Activated gamma-delta T cell (primary cell): Measurements from ENCODE around the gene PSMC3.
"Not testable (repeated sequence)": the region's sequence is repeated elsewhere in the genome, so short reads cannot be mapped to it uniquely, and the experiment has no call there.

Source experiments
- DNase-seq: peaks from one replicate; lab custom pipeline; 2025; lab: John Stamatoyannopoulos, UW
- total RNA-seq, 2 donors: gene quantifications; one replicate each; lab custom pipeline; 2026; lab: John Stamatoyannopoulos, UW

PSMC3 gene
- 61.7 to 72.1 reads per million in 2 donors for total RNA-seq

DNA sequence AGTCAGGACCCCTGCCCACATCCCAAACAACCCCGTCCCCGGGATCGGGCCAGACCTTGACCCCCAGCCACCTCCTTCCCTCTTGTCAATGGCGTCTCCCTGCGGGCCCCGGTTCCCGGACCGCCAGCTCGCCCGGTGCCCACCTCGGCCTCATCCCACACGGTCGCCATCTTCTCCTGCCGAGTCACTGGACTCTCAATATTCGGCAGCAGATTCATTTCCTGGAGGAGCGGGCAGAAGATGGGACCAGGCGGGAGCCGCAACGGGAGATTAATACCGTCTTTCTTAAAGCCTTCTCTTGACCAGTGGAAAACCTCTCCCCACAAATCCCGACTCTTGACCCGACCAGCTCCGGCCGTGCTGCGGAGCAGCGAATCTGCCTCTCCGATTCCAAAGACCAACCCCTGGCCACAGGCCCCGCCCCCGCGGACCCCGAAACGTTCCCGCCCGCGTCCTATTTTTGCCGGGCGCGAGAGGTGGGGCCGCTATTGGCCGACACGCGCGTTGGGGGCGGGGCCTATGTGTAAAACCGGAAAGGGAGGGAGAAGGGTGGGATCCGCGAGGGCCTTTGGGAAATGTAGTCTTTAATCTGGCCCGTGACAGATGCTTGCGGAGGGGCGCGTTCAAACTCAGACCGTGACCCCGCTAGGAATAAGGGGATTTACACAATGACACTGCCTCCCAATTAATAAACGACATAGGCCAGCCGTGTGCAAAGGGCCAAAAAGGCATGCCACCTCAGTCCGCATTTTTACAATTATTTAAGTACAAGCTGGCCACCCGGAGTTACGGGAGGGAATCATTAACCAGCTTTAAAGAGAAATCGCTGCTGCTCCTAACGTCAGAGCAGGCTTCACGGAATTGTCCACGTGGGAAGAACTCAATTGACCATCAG, at the start of gene PSMC3:
PSMC3 (minus strand) TSS at position 378 of the 895 bp plus-strand sequence; CDS start at position 218, 160 bp downstream.
- DNase-seq, result peak; percentile 93

DNA sequence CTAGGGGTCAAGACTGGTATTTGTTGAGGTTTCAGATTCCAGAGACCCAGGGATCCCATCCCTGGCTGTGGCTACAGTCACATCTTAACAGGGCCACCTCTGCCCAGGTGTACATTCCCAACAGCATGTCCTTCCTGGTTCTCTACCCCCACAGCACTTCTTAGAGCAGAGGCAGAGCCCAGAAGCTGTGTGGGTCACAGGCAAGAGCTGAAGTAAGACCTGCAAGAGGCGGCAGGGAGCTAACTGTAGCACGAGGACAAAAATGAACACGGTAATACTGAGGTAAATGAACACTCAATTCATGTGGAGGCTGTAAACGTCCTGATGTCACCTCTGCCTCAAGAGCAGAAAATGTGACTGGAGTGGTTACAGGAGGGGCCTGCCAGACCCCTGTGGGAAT, 44.4 kb upstream of the PSMC3 start:
- DNase-seq, result no peak

DNA sequence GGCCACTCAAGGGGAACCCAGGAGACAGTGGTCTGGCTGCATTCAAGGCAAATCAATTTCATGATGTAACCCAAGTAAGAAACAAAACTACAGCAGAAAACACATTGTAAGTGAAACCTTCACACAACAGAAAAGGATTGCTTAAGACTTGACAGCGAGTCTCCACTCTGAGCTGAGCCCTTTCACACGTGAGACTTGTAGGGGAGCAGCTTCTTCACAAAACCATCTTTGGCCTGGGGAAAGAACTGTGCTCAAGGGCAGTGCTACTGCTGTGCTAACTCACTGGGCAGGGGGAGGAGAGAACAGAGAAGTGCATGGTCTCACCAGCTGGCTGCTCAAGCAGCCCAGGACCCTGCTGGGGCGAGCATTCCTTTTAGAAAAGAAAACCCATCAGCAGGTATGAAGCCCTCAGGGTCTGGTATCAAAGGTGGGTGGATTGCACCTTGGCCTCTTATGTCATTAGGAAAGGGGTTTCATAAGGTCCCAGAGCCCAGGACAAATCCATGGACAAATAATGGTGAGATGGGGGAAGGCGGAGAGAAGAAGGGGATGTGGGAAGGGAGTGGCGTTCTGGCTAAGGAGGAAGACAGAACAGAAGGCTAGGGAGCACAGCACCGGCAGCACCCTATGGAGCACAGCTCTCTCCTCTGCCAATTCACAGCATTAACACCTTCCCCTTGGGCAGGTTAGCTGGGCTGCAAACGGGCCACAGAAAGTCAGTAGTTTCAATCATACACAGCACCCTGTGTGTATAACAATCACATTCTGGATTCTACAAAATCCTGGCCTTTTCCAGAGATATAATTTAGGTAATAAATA, 43.3 kb upstream of the PSMC3 start:
- DNase-seq, result no peak

DNA sequence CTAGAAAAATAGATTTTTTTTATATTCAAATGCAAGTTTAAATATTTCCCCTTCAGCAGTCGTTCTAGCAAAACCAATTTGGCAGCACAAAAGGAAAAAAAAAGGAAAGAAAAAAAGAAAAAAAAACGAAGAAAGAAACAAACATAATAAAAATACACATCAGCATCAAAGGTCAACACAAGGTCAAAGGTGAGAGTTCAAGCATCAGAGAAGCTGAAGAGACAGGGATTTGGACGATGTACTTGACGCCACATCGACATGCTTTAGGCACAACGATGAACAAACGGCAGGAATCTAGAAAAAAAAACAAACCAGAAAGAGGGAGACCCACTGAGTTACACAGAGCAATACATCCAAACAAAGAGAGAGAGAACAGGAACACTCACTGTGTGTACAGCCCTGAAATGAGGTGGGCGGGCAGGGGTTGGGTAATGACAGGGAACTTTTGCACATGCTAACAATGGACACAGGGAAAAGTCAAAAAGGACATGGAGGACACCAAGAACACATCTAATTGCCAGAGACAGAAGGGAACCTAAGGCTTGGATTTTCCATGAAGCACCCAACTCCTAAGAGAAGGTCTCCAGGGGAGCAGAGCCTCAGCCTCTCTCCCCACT, 42.5 kb upstream of the PSMC3 start:
- no peak for DNase-seq

DNA sequence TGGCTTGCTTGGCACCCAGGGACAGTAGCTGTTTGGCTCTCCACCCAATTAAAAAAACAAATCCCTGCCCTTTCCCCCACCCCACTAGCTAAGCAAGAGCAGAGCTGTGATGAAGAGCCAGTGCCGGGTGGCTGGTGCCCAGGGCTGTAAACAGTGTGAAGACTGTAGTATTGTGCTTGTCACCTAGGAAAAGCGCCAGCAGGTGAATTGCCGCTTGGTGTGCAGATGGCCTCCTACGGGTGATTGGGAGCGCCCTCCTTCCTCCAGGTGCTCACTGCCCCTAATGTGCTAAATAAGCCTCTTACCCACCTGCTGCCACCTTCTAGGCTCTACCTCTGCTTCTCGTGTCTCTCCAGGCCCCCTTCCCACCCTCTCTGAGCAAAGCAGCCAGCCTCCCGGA, 41.1 kb upstream of the PSMC3 start:
- no peak for DNase-seq

DNA sequence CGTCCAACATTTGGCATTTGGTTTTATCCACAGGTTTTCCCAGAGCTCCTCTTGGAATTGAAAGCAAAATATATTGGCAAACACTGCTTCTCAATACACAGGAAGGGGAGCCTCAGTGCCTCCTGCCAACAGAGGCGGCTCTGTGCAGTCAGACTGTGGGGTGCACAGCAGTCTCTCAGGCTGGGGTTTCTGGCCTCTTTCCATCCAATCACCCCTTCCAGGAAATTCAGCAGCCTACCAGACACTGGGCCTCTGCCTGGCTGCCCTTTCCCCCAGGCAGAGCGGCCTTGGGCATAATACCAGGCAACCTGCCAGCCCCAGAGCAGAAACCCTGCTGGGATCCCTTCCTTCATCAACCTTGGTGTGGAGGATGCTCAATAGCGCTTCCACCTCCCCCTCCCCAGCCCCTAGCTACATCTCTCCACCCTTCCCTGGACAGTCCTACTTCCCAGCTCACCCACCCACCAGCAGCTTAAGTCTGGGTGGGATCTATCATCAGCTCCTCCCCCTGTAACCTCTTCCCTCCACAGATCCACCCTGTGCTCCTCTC, 40.5 kb upstream of the PSMC3 start:
- DNase-seq, result no peak

DNA sequence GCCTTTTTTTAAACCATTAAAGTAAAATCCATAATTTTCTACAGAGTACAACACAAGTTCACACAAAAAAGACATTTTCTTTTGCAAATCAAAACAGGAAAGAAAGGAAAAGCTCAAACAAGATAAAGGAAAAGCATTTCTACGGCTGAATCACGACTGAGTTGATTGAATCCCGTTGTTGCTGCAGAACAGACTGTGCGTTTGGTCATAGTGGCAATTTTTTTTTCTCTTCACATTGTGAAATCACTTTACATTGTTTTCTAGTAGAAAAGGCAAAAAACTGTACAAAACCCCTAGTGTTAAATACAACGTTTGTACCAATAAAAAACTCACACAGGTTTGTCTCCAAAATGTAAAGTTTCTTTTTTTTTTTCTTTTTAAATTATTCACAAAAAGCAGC, 40.0 kb upstream of the PSMC3 start:
- no peak for DNase-seq

DNA sequence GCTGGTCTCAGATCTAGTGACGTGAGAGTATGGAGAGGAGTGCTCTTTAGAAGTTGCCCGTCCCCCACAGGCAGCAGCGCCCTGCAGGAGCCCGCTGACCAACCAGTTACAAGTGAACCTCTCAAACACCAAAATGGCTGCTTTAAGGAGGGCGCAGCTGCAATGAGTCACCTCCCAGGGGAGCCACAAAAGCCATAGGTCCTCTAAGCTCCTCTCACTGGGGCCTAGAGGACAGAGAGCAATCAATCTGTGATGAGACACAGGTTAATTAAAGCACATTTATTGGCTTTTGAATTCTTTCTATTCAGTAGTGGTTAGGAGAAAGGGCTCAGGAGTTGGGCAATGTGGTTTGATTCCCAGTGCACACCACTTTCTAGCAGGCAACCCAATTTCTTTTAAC, 38.2 kb upstream of the PSMC3 start:
- DNase-seq, result no peak

DNA sequence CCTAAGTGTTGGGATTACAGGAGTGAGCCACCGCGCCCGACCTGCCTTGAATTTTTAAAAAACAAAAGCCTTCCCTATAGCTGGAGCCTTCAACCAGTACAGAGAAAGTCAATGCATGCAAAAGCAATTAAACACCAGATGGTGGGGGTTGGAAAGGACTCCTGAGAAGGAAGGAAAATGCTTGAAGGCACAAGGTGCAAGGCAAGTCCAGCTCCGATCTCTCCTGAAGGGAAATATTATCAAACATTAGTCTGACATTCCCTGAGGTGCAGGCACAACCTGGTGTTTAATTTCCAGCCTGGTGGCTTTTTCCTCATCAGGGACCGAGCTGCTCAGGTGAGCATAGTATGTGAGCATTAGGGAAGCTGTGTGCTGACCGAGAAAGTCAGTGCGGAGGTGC, 35.6 kb upstream of the PSMC3 start:
- DNase-seq, result no peak

DNA sequence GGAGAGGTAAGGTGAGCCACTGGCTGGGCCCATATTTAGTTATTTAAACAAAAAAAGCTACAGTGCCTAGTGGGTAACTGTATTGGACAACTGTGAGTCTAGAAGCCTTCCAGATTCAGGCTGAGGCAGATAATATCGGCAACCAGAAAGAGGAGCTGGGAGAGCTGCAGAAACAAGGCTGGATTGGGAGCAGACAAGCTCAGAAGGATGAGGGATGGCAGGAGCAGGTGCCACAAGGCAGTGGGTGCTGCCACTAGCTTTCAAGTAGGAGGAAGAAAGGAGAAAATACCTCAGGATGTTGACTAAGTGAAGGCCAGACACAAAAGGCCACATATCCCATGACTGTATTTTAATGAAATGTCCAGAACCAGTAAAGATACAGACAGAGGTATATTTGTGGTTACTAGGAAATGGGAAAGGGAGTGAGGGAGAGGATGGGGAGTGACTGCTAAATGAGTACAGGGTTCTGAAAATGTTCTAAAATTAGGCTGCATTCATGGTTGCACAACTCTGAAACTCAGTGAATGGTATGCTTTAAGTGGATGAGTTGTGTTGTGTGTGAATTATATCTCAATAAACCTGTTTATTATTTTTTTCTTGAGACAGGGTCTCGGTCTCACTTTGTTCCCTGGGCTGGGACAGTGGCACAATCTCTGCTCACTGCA, 34.5 kb upstream of the PSMC3 start:
- DNase-seq, result no peak

DNA sequence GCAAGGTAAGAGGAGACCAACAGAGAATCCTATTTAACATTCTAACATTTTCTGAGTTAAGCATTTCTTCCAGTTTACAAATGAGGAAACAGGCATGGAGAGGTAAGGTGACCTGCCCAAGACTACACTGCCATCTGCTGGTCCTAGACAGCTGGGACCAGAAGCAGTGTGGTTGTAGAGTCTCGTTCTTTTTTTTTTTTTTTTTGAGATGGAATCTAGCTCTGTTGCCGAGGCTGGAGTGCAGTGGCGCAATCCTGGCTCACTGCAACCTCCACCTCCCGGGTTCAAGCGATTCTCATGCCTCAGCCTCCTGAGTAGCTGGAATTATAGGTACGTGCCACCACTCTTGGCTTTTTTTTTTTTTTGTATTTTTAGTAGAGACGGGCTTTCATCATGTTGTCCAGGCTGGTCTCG, 28.0 kb upstream of the PSMC3 start:
- DNase-seq, result not testable (repeated sequence)

DNA sequence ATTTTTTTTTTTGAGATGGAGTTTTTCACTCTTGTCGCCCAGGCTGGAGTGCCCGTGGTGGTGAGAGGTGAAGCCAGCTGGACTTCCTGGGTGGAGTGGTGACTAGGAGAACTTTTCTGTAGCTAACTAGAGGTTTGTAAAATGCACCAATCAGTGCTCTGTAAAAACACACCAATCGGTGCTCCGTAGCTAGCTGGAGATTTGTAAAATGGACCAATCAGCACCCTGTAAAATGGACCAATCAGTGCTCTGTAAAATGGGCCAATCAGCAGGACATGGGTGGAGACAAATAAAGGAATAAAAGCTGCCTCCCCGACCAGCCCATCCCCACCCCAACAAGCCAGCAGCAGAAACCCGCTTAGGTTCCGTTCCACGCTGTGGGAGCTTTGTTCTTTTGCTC, 27.1 kb upstream of the PSMC3 start:
- no peak for DNase-seq

DNA sequence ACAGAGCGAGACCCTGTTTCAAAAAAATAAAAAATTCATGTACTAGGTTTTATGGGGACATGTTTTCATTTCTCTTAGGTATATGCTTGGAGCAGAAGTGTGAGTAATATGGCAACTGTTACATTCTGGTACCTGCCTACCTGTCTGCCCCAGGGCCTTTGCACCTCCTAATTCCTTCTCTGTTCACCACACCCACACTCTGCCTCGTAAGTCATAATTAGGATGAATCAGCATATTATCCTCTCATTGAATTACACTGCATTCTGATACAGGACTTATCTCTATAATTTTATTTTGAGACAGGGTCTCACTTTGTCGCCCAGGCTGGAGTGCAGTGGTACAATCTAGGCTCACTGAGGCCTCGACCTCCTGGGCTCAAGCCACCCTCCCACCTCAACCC, 25.8 kb upstream of the PSMC3 start:
- no peak for DNase-seq

DNA sequence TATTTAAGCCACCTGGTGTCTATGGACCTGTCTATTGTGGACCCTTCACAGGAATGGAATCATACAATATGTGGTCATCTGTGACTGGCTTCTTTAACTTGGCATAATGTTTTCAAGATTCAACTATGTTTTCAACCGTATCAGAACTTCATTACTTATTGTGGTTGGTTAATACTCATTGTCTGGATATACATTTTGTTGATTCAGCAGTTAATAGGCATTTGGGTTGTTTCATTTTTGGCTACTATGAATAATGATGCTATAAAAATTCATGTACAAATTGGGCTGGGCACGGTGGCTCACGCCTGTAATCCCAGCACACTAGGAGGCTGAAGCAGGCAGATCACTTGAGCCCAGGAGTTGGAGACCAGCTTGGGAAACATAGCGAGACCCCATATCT, 25.2 kb upstream of the PSMC3 start:
- DNase-seq, result no peak

DNA sequence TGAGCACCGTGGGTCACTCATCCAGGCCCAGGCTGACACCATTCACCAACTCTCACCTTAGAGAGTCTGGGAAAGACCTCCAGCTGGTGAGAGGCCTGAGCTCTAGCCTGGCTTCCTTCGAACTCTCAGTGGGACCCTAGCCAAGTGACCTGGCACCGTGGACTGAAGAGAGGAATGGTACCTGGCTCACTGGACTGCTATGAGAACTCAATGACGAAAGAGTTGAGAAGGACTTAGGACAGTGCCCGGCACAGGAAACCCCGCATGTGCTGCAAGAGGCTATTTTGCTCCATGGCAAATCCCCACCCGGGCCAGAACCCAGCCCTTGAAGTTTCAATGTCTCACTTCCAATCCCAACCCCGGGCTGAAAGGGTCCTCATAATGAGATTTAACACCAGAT, 23.3 kb upstream of the PSMC3 start:
- DNase-seq, result no peak

DNA sequence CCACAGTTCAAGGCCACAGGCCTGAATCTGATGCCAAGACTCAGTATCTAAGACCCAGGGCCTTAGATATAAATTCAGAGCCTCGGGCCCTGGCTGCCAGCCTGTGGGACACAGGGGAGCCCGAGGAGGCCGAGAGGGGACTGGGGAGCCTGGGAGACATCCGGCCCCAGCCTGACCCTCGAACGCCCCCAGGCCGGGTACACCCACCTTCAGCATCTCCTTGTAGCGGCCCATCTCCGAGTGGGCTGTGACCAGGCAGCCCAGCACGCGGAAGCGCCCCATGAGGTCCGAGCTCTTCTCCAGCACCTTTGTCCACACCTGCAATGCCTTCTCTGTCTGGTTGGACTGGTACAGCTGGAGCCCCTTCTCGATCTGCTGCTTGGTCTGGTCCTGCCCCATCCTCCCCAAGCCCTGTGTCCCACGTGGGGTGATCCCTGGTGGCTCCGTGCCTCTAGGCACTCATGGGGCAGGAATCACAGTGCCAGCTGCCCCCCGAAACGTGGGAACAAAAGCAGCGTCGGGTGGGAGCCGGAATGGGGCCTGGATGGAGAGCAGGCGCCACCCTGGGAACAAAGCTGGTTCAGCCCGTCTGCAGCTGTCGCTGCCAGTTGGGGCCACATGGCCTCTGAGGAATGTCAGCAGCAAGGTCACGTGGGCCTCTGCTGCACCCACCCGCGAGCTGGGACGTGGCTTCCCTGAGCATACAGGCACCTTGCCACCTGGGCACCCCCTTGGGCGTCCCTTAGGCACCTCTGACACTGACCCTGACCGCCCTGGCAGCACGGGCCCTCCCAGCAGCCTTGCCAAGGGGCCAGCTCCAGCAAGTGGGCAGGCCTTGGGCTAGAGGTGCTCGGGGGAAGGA, 22.6 kb upstream of the PSMC3 start, which contains the start of gene RAPSN:
RAPSN (minus strand) TSS at position 571 of the 862 bp plus-strand sequence; CDS start at position 399, 172 bp downstream.
- no peak for DNase-seq

DNA sequence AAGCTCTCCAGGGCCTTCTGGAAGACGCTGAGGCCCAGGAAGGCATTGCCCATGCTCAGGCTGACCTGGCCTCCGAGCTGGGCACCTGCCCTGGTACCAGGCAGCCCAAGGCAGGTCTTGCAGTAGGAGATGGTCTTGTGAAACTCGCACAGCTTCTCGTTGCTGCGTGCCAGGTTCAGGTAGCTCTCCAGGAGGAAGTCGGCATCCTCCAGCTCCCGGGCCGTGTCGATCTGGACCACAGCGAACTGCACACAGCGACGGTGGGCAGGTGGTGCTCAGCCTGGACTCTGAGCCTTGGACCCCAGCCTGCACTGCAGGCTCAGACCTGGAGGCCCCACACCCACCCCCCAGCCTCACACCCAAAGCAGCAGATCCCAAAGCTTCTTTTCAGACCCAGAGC, 21.7 kb upstream of the PSMC3 start:
- DNase-seq, result no peak

DNA sequence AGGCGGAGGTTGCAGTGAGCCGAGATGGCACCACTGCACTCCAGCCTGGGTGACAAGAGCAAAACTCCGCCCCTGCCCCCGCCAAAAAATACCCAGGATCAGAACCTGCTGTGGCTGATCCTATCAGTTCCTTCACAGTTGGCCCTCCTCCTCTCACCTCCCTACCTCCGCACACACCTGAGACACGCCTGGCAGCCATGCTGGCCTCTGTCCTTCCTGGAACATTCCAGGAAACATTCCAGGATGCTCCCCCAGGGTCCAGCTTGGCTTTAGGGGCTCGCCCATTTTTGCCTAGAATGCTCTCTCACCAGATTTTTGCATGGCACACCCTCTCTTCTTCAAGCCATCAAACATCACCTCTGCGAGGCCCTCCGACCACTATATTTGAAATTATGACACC, 20.6 kb upstream of the PSMC3 start:
- DNase-seq, result no peak

DNA sequence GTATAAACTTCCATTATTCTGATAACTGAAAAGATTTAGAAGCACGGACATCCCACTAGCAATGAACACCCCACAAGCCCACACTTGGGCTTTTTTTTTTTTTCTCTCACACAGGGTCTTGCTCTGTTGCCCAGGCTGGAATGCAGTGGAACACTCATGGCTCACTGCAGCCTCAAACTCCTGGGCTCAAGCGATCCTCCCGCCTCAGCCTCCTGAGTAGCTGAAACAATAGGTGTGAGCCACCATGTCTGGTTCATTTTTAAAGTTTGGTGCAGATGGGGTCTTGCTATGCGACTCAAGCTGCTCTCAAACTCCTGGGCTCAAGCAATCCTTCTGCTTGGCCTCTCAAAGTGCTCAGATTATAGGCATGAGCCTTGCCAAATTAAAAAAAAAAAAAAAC, 19.6 kb upstream of the PSMC3 start:
- DNase-seq, result no peak

DNA sequence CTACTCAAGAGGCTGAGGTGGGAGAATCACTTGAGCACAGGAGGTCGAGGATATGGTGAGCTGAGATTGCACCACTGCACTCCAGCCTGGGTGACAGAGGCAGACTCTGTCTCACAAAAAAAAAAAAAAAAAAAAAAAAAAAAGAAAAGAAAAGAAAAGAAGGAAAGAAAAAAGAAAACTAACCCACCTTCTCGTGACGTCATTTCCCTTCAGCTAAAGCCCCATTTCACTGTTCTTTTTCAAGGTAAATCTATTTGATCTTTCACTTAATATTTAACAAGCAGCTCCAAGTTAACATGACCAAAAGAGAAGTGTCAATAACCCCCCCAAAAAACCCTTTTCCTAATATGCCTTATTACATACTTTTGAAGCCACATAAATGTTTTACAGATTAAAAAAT, 17.6 kb upstream of the PSMC3 start:
- DNase-seq, result no peak
